ENCODE data around the gene NUCB2.

Gene NUCB2

DNA sequence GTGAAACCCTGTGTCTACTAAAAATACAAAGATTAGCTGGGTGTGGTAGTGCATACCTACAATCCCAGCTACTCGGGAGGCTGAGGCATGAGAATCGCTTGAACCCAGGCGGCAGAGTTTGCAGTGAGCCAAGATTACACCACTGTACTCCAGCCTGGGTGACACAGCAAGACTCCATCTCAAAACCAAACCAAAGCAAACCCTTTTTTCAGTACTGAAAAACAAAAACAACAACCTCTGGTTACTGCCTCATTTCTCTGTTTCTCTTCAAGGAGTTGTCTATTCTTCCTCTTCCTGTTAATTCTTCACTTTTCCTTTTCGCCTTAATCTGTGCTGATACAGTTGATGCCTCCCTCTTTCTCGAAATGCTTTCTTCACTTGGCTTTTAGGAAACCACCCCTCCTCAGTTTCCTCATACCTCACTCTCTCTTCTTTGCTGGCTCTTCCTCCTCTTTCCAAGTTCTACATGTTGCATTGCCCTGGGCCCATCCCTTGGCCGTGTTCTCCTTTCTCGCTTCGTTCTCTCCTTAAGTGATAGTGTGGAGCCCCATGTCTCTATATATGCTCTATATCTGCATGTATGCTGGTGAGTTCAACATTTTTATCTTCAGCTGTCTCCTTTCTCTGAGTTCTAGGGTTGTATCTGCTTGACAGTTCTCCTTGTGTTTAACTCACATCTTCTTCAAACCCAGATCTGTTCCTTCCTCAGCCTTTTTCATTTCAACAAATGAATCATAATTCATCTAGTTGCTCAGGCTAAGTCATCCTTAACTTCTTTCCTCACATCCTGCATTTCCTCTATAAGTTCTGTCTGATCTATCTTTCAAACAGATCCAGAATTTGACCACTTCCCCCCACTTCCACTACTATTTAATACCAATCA, 37.1 kb downstream of the NUCB2 start:
- peak overlapping the region; percentile 38; the same call in 1 of the 2 replicates for H3K27ac ChIP-seq
- no peak for TF ChIP-seq ZFX (IDR thresholded peaks at IDR 0.05; ENCODE audit: borderline replicate concordance)
- TF ChIP-seq, protein P1, sequence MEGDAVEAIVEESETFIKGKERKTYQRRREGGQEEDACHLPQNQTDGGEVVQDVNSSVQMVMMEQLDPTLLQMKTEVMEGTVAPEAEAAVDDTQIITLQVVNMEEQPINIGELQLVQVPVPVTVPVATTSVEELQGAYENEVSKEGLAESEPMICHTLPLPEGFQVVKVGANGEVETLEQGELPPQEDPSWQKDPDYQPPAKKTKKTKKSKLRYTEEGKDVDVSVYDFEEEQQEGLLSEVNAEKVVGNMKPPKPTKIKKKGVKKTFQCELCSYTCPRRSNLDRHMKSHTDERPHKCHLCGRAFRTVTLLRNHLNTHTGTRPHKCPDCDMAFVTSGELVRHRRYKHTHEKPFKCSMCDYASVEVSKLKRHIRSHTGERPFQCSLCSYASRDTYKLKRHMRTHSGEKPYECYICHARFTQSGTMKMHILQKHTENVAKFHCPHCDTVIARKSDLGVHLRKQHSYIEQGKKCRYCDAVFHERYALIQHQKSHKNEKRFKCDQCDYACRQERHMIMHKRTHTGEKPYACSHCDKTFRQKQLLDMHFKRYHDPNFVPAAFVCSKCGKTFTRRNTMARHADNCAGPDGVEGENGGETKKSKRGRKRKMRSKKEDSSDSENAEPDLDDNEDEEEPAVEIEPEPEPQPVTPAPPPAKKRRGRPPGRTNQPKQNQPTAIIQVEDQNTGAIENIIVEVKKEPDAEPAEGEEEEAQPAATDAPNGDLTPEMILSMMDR (IDR thresholded peaks at IDR 0.05): no peak

DNA sequence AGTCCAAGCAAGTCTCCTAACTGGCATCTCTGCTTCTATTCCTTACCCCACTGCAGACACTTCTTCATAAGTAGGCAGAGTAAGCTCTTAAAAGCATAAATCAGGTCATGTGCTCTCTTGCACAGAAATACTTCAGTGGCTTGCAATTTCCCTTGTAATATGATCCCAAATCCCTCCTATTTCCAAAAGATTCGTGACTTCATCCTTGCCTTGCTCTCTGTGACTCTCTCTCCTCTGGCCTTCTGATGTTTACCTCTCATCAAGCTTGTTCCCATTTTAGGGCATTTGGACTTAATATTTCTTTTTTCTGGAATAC, 37.7 kb downstream of the NUCB2 start:
- TF ChIP-seq ZFX (IDR thresholded peaks at IDR 0.05; ENCODE audit: borderline replicate concordance): no peak
- TF ChIP-seq, protein P1 (IDR thresholded peaks at IDR 0.05): no peak
- H3K27ac ChIP-seq: peak overlapping the region; percentile 38; the same call in 1 of the 2 replicates

GRCh38 chr11:17314904-17315426, 38.4 kb downstream of the NUCB2 start:
- TF ChIP-seq, protein P1 (IDR thresholded peaks at IDR 0.05): no peak
- TF ChIP-seq ZFX (IDR thresholded peaks at IDR 0.05; ENCODE audit: borderline replicate concordance): no peak

DNA sequence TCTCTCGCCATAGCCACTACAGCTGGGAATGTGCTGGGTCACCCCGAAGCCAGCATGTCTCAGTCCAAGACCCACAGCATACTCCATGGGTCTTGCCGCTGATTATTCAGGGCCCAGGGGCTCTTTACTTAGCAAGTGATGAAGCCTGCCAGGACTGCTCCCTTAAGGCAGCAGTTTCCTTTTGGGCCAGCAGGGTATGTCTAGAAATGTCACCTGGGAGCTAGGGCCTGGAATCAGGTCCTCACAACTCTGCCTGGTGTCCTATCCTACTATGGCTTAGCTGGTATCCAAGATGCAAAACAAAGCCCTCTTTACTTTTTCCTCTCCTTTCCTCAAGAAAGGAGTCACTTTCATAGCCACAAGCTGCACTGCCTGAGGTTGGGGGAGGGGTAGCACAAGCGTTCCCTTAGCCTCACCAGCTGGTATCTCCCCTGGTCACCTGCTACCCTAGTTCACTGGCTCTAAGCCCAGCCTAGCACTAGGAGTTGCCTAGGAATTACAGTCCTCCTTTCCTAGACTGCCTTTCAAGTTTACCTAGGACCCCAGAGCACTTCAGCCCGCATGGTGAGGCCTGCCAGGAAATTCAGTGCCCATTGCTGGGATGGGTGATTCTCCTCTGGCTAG, 52.4 kb downstream of the NUCB2 start:
- H3K27ac ChIP-seq: no peak overlapping the region
- TF ChIP-seq ZFX (IDR thresholded peaks at IDR 0.05; ENCODE audit: borderline replicate concordance): no peak
- TF ChIP-seq, protein P1 (IDR thresholded peaks at IDR 0.05): no peak

More at GRCh38 chr11:17314904-17315426, 38.4 kb downstream of the NUCB2 start:
- 0 out of 2 replicates have a peak overlapping the region, but pooled peaks have one; percentile 38 for H3K27ac ChIP-seq

DNA sequence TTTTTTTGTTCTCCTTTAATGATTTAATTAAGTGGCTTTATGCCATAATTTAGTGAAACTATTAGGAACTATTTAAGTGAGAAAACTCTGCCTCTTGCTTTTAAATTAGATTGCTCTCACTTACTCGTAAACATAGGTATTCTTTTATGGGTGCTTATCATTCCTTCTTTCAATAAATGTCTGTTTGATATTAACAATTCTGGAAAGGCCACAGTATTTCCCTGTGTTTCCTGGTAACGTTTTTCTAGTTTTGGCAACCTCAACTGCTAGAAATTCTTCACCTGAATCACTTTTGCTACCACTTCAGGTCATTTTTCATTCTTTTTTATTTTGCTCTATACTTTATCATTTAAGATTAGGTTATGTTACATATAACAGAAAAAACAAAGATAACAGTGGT, 55.1 kb downstream of the NUCB2 start:
- TF ChIP-seq, protein P1 (IDR thresholded peaks at IDR 0.05): no peak
- TF ChIP-seq ZFX (IDR thresholded peaks at IDR 0.05; ENCODE audit: borderline replicate concordance): no peak

GRCh38 chr11:17333799-17334586, 57.5 kb downstream of the NUCB2 start:
- no peak overlapping the region for H3K27ac ChIP-seq
- TF ChIP-seq ZFX (IDR thresholded peaks at IDR 0.05; ENCODE audit: borderline replicate concordance): no peak

More for the DNA sequence above, 55.1 kb downstream of the NUCB2 start:
- no peak overlapping the region for H3K27ac ChIP-seq

DNA sequence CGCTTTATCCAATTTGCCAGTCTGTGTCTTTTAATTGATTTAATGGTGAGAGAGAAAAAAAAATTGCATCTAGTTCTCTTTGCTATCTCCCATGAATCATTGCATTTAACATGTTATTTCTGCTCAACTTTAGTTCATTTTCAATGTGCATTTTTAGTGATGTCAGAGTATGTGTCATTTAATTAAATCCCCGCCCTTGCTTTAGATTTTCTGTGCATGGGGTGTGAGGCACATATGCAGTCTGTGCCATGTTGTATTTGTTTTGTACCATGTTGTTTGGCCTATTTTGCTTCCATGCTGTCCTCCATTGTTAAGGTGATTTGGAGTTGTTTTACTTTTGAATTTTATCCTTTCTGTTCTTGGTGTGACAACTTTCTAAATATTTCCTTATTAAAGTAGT, 66.7 kb downstream of the NUCB2 start:
- H3K27ac ChIP-seq: no peak overlapping the region
- no peak for TF ChIP-seq ZFX (IDR thresholded peaks at IDR 0.05; ENCODE audit: borderline replicate concordance)
- TF ChIP-seq, protein P1 (IDR thresholded peaks at IDR 0.05): no peak
